ENCODE results near the gene SH3PXD2A.

The SH3PXD2A gene

GRCh38 chr10:103683851-103684250 is 171.5 kb downstream of the SH3PXD2A start:
- no peak for DNase-seq (ENCODE audit: low read depth)

- no peak for DNase-seq (ENCODE audit: low read depth)
Measured at GRCh38 chr10:103682631-103683030, 172.7 kb downstream of the SH3PXD2A start.

- DNase-seq (ENCODE audit: low read depth): no peak
Measured at GRCh38 chr10:103681617-103682399, 173.6 kb downstream of the SH3PXD2A start.

GRCh38 chr10:103680869-103681236 is 174.5 kb downstream of the SH3PXD2A start:
- no peak for DNase-seq (ENCODE audit: low read depth)

- no peak for DNase-seq (ENCODE audit: low read depth)
Measured at GRCh38 chr10:103679096-103679790, 176.1 kb downstream of the SH3PXD2A start.

- no peak for DNase-seq (ENCODE audit: low read depth)
Measured at GRCh38 chr10:103678178-103678526, 177.2 kb downstream of the SH3PXD2A start.

GRCh38 chr10:103677486-103678177 is 177.7 kb downstream of the SH3PXD2A start:
- DNase-seq (ENCODE audit: low read depth): no peak

- no peak for DNase-seq (ENCODE audit: low read depth)
Measured at GRCh38 chr10:103676851-103677417, 178.4 kb downstream of the SH3PXD2A start.

GRCh38 chr10:103676058-103676785 is 179.2 kb downstream of the SH3PXD2A start:
- DNase-seq (ENCODE audit: low read depth): no peak

GRCh38 chr10:103673606-103674005 is 181.8 kb downstream of the SH3PXD2A start:
- DNase-seq (ENCODE audit: low read depth): no peak

- DNase-seq (ENCODE audit: low read depth): no peak
Measured at GRCh38 chr10:103672345-103672744, 183.0 kb downstream of the SH3PXD2A start.

GRCh38 chr10:103671126-103671895 is 184.1 kb downstream of the SH3PXD2A start:
- DNase-seq (ENCODE audit: low read depth): no peak

GRCh38 chr10:103669944-103670343 is 185.4 kb downstream of the SH3PXD2A start:
- no peak for DNase-seq (ENCODE audit: low read depth)

- DNase-seq (ENCODE audit: low read depth): no peak
Measured at GRCh38 chr10:103669243-103669929, 186.0 kb downstream of the SH3PXD2A start.

GRCh38 chr10:103668351-103669242 is 186.8 kb downstream of the SH3PXD2A start:
- DNase-seq (ENCODE audit: low read depth): no peak

- DNase-seq (ENCODE audit: low read depth): peak; percentile 36
Measured at GRCh38 chr10:103667356-103667755, 188.0 kb downstream of the SH3PXD2A start.

- DNase-seq (ENCODE audit: low read depth): no peak
Measured at GRCh38 chr10:103666762-103667150, 188.6 kb downstream of the SH3PXD2A start.

GRCh38 chr10:103666087-103666761 is 189.2 kb downstream of the SH3PXD2A start:
- DNase-seq (ENCODE audit: low read depth): no peak
